CD14-positive monocyte (primary cell): ENCODE results near the gene KCNJ18. TPM values are rescaled to one million over a fixed set of nuclear protein-coding genes. Genes with fewer than 3 reads are reported as not detected.
"Not testable (repeated sequence)": the region's sequence is repeated elsewhere in the genome, so short reads cannot be mapped to it uniquely, and the experiment has no call there.

ENCODE experiments used
- DNase-seq, 3 donors: peaks; one replicate each; pipeline ENCODE4 v3.0.0-alpha.2; 2011 to 2022
- H2AFZ ChIP-seq: 2 replicates; pipeline ENCODE4 v1.6.0; 2012; ENCODE audit warnings: mild to moderate bottlenecking, low read depth, low read length, inconsistent platforms; ENCODE audit not compliant: insufficient read depth, poor library complexity, severe bottlenecking
- H3K27ac ChIP-seq, 2 donors: 1 replicate in 1 of 2; 2 replicates in 1 of 2; pipeline ENCODE4 v1.5.1; 2012 to 2013; ENCODE audit warnings: low read length in 2 of 2, control low read depth in 1 of 2, inconsistent platforms in 1 of 2, low read depth in 1 of 2, mild to moderate bottlenecking in 1 of 2
- H3K27me3 ChIP-seq, 2 donors: one replicate each; pipeline versions ENCODE4 v1.6.0 to v1.6.1; 2011 to 2013; ENCODE audit warnings: low read length in 2 of 2; ENCODE audit not compliant: control insufficient read depth in 2 of 2, insufficient read depth in 2 of 2
- H3K36me3 ChIP-seq, 2 donors: replicated peaks in 1 of 2; 1 replicate in 1 of 2; 2 replicates in 1 of 2; pipeline versions ENCODE4 v1.5.1 to v1.6.1; 2012 to 2013; ENCODE audit warnings: low read length in 2 of 2, control low read depth in 1 of 2, inconsistent platforms in 1 of 2, mild to moderate bottlenecking in 1 of 2; ENCODE audit not compliant: insufficient read depth in 2 of 2, control insufficient read depth in 1 of 2
- H3K4me1 ChIP-seq, 2 donors: 1 replicate in 1 of 2; 2 replicates in 1 of 2; pipeline versions ENCODE4 v1.5.1 to v1.6.1; 2012 to 2013; ENCODE audit warnings: low read length in 2 of 2, control low read depth in 1 of 2, inconsistent platforms in 1 of 2, mild to moderate bottlenecking in 1 of 2, moderate library complexity in 1 of 2; ENCODE audit not compliant: insufficient read depth in 2 of 2, control insufficient read depth in 1 of 2
- H3K4me2 ChIP-seq: replicated peaks from 2 replicates; pipeline ENCODE3; 2012; ENCODE audit warnings: low read length, moderate library complexity, mild to moderate bottlenecking; ENCODE audit not compliant: poor library complexity, severe bottlenecking; ENCODE audit errors: extremely low read depth
- H3K4me3 ChIP-seq, 3 experiments: fragments of 200-600 bp in 1 of 3; sonication (generic) in 1 of 3; replicated peaks in 1 of 3; 1 replicate in 2 of 3; 2 replicates in 1 of 3; pipeline ENCODE4 v1.5.1; 2011 to 2013; ENCODE audit warnings: low read length in 3 of 3, mild to moderate bottlenecking in 3 of 3, control low read depth in 2 of 3, low read depth in 2 of 3, inconsistent platforms in 1 of 3, moderate library complexity in 1 of 3
- H3K79me2 ChIP-seq: 2 replicates; pipeline ENCODE4 v1.6.0; 2012; ENCODE audit warnings: mild to moderate bottlenecking, control low read depth, inconsistent platforms, low read length, moderate library complexity; ENCODE audit not compliant: insufficient read depth
- H3K9ac ChIP-seq: 2 replicates; pipeline ENCODE4 v1.6.0; 2017; ENCODE audit warnings: low read length, mild to moderate bottlenecking; ENCODE audit not compliant: insufficient read depth, poor library complexity, severe bottlenecking
- H3K9me3 ChIP-seq, 2 donors: replicated peaks in 1 of 2; 1 replicate in 1 of 2; 2 replicates in 1 of 2; pipeline versions ENCODE4 v1.5.1 to v1.6.1; 2012 to 2013; ENCODE audit warnings: low read length in 2 of 2, control low read depth in 1 of 2; ENCODE audit not compliant: control insufficient read depth in 1 of 2, insufficient read depth in 1 of 2
- H4K20me1 ChIP-seq: 2 replicates; pipeline ENCODE4 v1.6.0; 2012; ENCODE audit warnings: mild to moderate bottlenecking, low read length, control low read depth, moderate library complexity; ENCODE audit not compliant: insufficient read depth
- H3K27ac Mint-ChIP-seq, 7 donors: one replicate each; pipeline ENCODE4 v1.8.0; 2020; ENCODE audit warnings: mild to moderate bottlenecking in 7 of 7, mixed read lengths in 7 of 7, moderate library complexity in 6 of 7, inconsistent platforms in 2 of 7
- H3K27me3 Mint-ChIP-seq, 3 donors: one replicate each; pipeline ENCODE4 v1.8.0; 2021 to 2022; ENCODE audit warnings: low read depth in 3 of 3, mild to moderate bottlenecking in 3 of 3, mixed read lengths in 3 of 3, moderate library complexity in 3 of 3, inconsistent platforms in 1 of 3
- H3K36me3 Mint-ChIP-seq, 2 donors: one replicate each; pipeline ENCODE4 v1.8.0; 2020; ENCODE audit warnings: mixed read lengths in 2 of 2, inconsistent platforms in 1 of 2, mild to moderate bottlenecking in 1 of 2
- H3K4me1 Mint-ChIP-seq: one replicate; pipeline ENCODE4 v1.8.0; 2020; ENCODE audit warnings: mild to moderate bottlenecking, mixed read lengths
- H3K4me3 Mint-ChIP-seq, 2 donors: one replicate each; pipeline ENCODE4 v1.8.0; 2020; ENCODE audit warnings: mild to moderate bottlenecking in 2 of 2, mixed read lengths in 2 of 2, moderate library complexity in 1 of 2
- H3K9me3 Mint-ChIP-seq, 7 donors: one replicate each; pipeline ENCODE4 v1.8.0; 2020 to 2022; ENCODE audit warnings: mixed read lengths in 7 of 7, mild to moderate bottlenecking in 6 of 7, moderate library complexity in 6 of 7, inconsistent platforms in 2 of 7
- whole genome bisulfite sequencing: methylation state at CpG from one replicate; pipeline ENCODE4 v1.1.5; 2013; ENCODE audit warnings: missing lambda C conversion rate; ENCODE audit not compliant: insufficient coverage; 5-methylcytosine and 5-hydroxymethylcytosine counted together
- intact Hi-C, 2 donors: fragments of 100-400 bp; cut with micrococcal nuclease; formaldehyde crosslinking; loops; one replicate each; pipeline versions ENCODE4 v1.15.0 to v1.15.1; 2023
- polyA plus RNA-seq, 3 donors: library from polyadenylated mRNA; depleted of rRNA in 1 of 3; unstranded in 2 of 3; stranded (reverse) in 1 of 3; fragments of 300-500 nt in 2 of 3; fragments of >200 nt in 1 of 3; fragmentation: Illumina TruSeq in 2 of 3; gene quantifications; 1 replicate in 2 of 3; 2 replicates in 1 of 3; pipeline ENCODE4 v1.2.3, GENCODE V29; 2012 to 2021

Gene KCNJ18
- polyA plus RNA-seq, 3 donors: not detected

GRCh38 chr17:21739485-21739884 is 47.2 kb downstream of the KCNJ18 start:
- DNase-seq, H3K4me1 ChIP-seq, H3K4me1 Mint-ChIP-seq, H4K20me1 ChIP-seq, H3K9me3 ChIP-seq, H3K27ac ChIP-seq, H3K4me2 ChIP-seq, H3K9ac ChIP-seq, H3K9me3 Mint-ChIP-seq, H3K79me2 ChIP-seq, H3K36me3 ChIP-seq, H3K27me3 ChIP-seq, H3K4me3 Mint-ChIP-seq, intact Hi-C loops, H3K27ac Mint-ChIP-seq, H3K4me3 ChIP-seq, H3K36me3 Mint-ChIP-seq, H3K27me3 Mint-ChIP-seq, H2AFZ ChIP-seq: not testable (repeated sequence)
- WGBS: 83% methylated on average over 1 of the region's 7 CpGs

- H3K36me3 Mint-ChIP-seq, H3K4me3 Mint-ChIP-seq: not testable (repeated sequence)
- WGBS: no CpG with 5 or more reads among the region's 7 CpGs
These were observed 48.5 kb downstream of the KCNJ18 start for GRCh38 chr17:21740836-21741235.

DNA sequence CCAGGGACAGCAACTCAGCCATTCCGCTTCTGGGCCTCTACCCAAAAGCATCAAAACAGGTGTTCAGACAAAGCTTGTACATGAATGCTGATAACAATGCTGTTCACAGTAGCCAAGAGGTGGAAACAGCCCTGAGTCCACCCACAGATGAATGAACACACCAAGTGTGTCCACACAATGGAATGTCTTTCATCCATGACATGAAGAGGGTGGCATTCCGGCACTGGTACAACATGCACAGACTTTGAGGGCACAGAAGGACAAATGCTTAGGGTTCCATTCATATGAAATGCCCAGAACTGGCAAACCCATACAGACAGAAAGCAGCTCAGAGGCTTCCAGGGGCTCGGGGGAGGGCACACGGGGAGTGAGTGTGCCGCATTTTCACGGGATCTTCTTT is 49.2 kb downstream of the KCNJ18 start:
- intact Hi-C loops, H3K9me3 ChIP-seq, H3K27ac Mint-ChIP-seq, H3K27me3 ChIP-seq, H3K36me3 ChIP-seq, H4K20me1 ChIP-seq, H3K9ac ChIP-seq, H3K4me1 Mint-ChIP-seq, H3K27me3 Mint-ChIP-seq, H3K4me1 ChIP-seq, H3K4me2 ChIP-seq, H3K4me3 ChIP-seq, DNase-seq, H3K79me2 ChIP-seq, H2AFZ ChIP-seq, H3K36me3 Mint-ChIP-seq, H3K4me3 Mint-ChIP-seq, H3K27ac ChIP-seq, H3K9me3 Mint-ChIP-seq: not testable (repeated sequence)
- WGBS: no CpG with 5 or more reads among the region's 6 CpGs

More at GRCh38 chr17:21740836-21741235, 48.5 kb downstream of the KCNJ18 start:
- H4K20me1 ChIP-seq, H3K4me2 ChIP-seq, H3K9me3 Mint-ChIP-seq, H3K9me3 ChIP-seq, DNase-seq, H3K9ac ChIP-seq, H3K4me3 ChIP-seq, intact Hi-C loops, H3K27me3 Mint-ChIP-seq, H3K4me1 ChIP-seq, H3K27ac Mint-ChIP-seq, H3K79me2 ChIP-seq, H2AFZ ChIP-seq, H3K27me3 ChIP-seq, H3K36me3 ChIP-seq, H3K4me1 Mint-ChIP-seq, H3K27ac ChIP-seq: not testable (repeated sequence)
